RWPE1 (cell line): Measurements from ENCODE around the gene NUDT9.
"Not testable (repeated sequence)": the region's sequence is repeated elsewhere in the genome, so short reads cannot be mapped to it uniquely, and the experiment has no call there.

Source experiments
- CTCF ChIA-PET: fragments of 350-600 bp; sonication (Branson Sonifier 250); formaldehyde crosslinking; extraction: SDS; loops from one replicate; lab custom pipeline; 2021; lab: Yijun Ruan, JAX
- POLR2A ChIA-PET: fragments of 400-600 bp; formaldehyde crosslinking; extraction: SDS; loops from one replicate; lab custom pipeline; 2020; ENCODE audit warnings: antibody characterized with exemption; ENCODE audit not compliant: low non-redundant PET; lab: Yijun Ruan, JAX
- DNase-seq: peaks from one replicate; pipeline ENCODE4 v3.0.0; 2012; ENCODE audit warnings: low spot score
- H3K27ac ChIP-seq: fragments of 450-650 bp; 2 replicates; pipeline ENCODE4 v1.5.1; 2017
- CTCF ChIP-seq: fragments of 450-650 bp; conservative IDR thresholded peaks from 2 replicates; pipeline ENCODE4 v1.5.1; 2017; ENCODE audit warnings: low read depth, mild to moderate bottlenecking

NUDT9 gene

GRCh38 chr4:87387237-87387636 is 35.1 kb upstream of the NUDT9 start:
- no peak for TF ChIP-seq CTCF
- no peak overlapping the region for H3K27ac ChIP-seq
- DNase-seq: no peak
- CTCF ChIA-PET: interaction anchor here (0.9 kb wide), 1 partner anchor 28 kb away, joined by 5 read pairs; no protein-coding TSS in a partner anchor
- POLR2A ChIA-PET: no interaction called here

DNA sequence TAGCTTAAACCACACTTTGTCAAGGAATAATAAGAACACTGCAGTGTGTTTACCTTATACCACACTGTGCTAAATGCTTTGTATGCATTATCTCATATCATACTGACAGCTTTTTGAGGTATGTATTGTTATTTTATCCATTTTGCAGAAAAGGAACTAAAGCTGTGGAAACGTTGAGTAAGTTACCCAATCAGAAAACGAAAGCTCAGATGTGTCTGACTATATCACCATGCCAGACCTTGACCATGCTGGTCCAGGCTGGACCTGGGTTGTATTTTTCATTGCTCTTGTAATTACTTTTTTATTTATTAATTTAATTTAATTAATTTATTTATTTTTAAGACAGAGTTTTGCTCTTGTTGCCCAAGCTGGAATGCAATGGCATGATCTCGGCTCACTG is 33.5 kb upstream of the NUDT9 start:
- no peak for DNase-seq
- CTCF ChIA-PET: interaction anchor here (0.6 kb wide), 1 partner anchor 12 kb away, joined by 4 read pairs; no protein-coding TSS in a partner anchor
- no peak overlapping the region for H3K27ac ChIP-seq
- POLR2A ChIA-PET: no interaction called here
- TF ChIP-seq CTCF: no peak

- H3K27ac ChIP-seq, DNase-seq, POLR2A ChIA-PET: not testable (repeated sequence)
- CTCF ChIA-PET: interaction anchor here (0.7 kb wide), 1 partner anchor 1081 kb away, joined by 3 read pairs; no protein-coding TSS in a partner anchor
These were observed 32.3 kb upstream of the NUDT9 start for GRCh38 chr4:87390055-87390454.

DNA sequence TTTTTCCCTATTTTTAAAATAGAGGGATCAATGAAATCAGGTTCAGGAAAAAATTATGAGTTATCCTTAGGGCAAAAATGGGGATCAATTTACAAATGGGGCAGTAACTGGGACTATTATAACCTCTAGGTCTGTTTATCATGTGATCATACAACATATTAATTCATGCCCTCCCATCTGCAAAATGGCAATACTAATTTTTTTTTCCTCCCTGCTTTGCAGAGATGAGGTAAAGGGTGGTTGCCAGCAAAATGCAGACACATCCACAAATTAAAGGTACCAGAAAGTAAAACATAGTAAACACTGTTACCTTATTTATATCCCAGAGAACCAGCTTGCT is 31.9 kb upstream of the NUDT9 start:
- DNase-seq: no peak
- ChIA-PET POLR2A (no interaction called here), CTCF (interaction anchor here (0.7 kb wide), 1 partner anchor 808 kb away, joined by 7 read pairs; no protein-coding TSS in a partner anchor)
- no peak overlapping the region; the same call in 1 of the 2 replicates for H3K27ac ChIP-seq
- TF ChIP-seq CTCF: no peak

DNA sequence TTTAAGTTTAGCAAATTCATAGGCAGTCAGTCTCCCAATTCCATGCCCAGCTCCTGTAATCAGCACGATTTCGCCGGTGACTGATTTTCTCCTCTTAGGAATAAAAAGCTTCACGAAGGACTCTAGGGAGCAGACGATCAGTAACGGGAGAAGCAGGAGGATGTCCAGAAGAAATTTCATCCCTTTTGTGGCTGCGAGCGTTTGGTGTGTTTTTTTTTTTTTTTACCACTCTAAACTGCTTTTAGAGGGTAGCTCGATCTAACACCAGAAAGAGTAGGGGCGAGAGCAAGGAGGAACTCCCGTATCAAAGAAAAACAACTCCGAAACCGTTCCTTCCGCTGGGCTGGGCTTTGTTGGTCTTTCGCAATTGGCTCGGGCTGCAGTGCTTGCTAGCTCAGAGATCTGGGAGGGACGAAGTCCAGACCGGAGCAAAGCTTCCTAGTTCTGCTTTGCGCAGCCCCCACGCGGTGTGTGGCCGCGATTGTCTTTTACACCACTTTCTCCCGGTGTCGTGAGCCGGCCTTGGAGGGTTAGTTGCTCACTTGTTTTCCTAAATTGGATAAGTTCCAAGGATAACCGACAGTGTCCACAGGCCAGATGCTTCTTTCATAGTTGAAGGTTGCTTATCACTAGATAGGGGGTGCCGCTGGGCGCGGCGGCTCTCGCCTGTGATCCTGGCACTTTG is 31.3 kb upstream of the NUDT9 start, which contains the start of gene HSD17B11:
TSS of gene HSD17B11 (minus strand) at position 298 of the 685 bp plus-strand sequence. CDS start at position 180, 118 bp downstream.
- no peak for TF ChIP-seq CTCF
- ChIA-PET POLR2A (no interaction called here), CTCF (interaction anchor here (0.7 kb wide), 1 partner anchor 808 kb away, joined by 7 read pairs; no protein-coding TSS in a partner anchor)
- DNase-seq: peak; percentile 91
- peak within 1 kb of the TSS; percentile 84 for H3K27ac ChIP-seq

DNA sequence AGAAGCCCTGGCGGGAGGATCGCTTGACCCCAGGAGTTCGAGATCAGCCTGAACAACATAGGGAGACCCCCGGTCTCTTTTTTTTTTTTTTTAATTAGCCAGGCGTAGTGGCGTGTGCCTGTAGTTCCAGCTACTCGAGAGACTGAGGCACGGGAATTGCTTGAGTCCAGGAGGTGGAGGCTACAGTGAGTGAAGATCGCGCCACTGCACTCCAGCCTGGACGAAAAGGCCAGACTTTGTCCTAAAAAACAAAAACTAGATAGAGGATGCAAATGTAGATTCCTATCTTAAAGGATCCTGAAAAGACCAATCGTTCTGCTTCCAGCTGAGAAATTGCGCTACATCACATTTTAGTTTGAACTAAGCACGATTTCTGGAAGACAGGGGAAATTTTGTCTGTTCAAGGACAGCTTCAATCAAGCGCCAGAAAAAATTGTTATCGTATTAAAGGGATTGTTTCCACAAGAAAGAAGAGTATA is 30.8 kb upstream of the NUDT9 start:
- DNase-seq: no peak
- CTCF ChIA-PET: no interaction called here
- POLR2A ChIA-PET: no interaction called here
- peak overlapping the region; percentile 84 for H3K27ac ChIP-seq
- no peak for TF ChIP-seq CTCF

- no peak for TF ChIP-seq CTCF
- ChIA-PET POLR2A (no interaction called here), CTCF (interaction anchor here (0.7 kb wide), 1 partner anchor 16 kb away, joined by 3 read pairs; no protein-coding TSS in a partner anchor)
- no peak overlapping the region for H3K27ac ChIP-seq
- DNase-seq: no peak
These were observed 30.2 kb upstream of the NUDT9 start for GRCh38 chr4:87392183-87392582.

DNA sequence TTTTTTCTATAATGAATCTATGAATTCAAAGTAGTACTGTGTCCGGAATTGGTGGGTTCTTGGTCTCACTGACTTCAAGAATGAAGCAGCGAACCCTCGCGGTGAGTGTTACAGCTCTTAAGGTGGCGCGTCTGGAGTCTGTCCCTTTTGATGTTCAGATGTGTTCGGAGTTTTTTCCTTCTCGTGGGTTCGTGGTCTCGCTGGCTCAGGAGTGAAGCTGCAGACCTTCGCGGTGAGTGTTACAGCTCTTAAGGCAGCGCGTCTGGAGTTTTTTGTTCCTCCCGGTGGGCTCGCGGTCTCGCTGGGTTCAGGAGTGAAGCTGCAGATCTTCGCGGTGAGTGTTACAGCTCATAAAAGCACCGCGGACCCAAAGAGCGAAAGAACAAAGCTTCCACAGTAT is 27.3 kb upstream of the NUDT9 start:
- DNase-seq, POLR2A ChIA-PET, H3K27ac ChIP-seq: not testable (repeated sequence)
- CTCF ChIA-PET: interaction anchor here (0.6 kb wide), 1 partner anchor 13 kb away, joined by 3 read pairs; no protein-coding TSS in a partner anchor

- CTCF ChIA-PET: interaction anchor here (0.6 kb wide), 1 partner anchor 14 kb away, joined by 3 read pairs; no protein-coding TSS in a partner anchor
- POLR2A ChIA-PET, H3K27ac ChIP-seq, DNase-seq: not testable (repeated sequence)
These were observed 26.5 kb upstream of the NUDT9 start for GRCh38 chr4:87395851-87396250.
